Measurements from ENCODE around the gene LINC00237. TPM values are rescaled to one million over a fixed set of nuclear protein-coding genes. Genes with fewer than 3 reads are reported as not detected.

Gene LINC00237
- total and polyA plus RNA-seq, 2 donors (not counting 1 experiment from before 2014, with no cell fraction given): 0.07 TPM; not detected in 1

GRCh38 chr20:21075471-21075870, 30.7 kb downstream of the LINC00237 start:
- ATAC-seq (ENCODE audit: low read depth): no peak
- Histone ChIP-seq H3K36me3 (replicated peaks in 1 of 2; ENCODE audit: control extremely low read depth in 1 of 2, control insufficient read depth in 1 of 2, extremely low read depth in 1 of 2, insufficient read depth in 2 of 2, low read length in 1 of 2) (no peaks in the 10 kb centered on the region), H3K27ac (ENCODE audit: low read length in 2 of 2) (no peak overlapping the region), H4K20me1 (ENCODE audit: control insufficient read depth, insufficient read depth, low read length, poor library complexity, severe bottlenecking) (no peaks in the 10 kb centered on the region), H3K4me3 (ENCODE audit: control extremely low read depth in 1 of 5, extremely low read depth in 1 of 5, insufficient read depth in 1 of 5, low read depth in 2 of 5, low read length in 4 of 5) (no peak overlapping the region), H3K27me3 (replicated peaks in 1 of 4; ENCODE audit: control extremely low read depth in 1 of 4, control insufficient read depth in 3 of 4, insufficient read depth in 4 of 4, low read length in 3 of 4) (peaks cover 0 to 21% (median 10%) of the 10 kb centered on the region in 4 experiments), H2AFZ (ENCODE audit: insufficient read depth, low read depth, low read length, poor library complexity, severe bottlenecking) (no peak overlapping the region), H3K4me1 (ENCODE audit: control insufficient read depth in 2 of 2, insufficient read depth in 2 of 2, low read length in 2 of 2) (no peaks in the 10 kb centered on the region), H3K79me2 (ENCODE audit: control insufficient read depth, insufficient read depth, low read length) (no peaks in the 10 kb centered on the region), H3K4me2 (replicated peaks; ENCODE audit: low read depth, low read length, poor library complexity, severe bottlenecking) (no peak overlapping the region), H3K9me3 (ENCODE audit: control extremely low read depth in 1 of 3, control insufficient read depth in 2 of 3, insufficient read depth in 1 of 3, low read length in 2 of 3) (peaks cover 0 to 2% (median 0%) of the 10 kb centered on the region in 3 donors), H3K9ac (ENCODE audit: low read length) (no peak overlapping the region)
- 92% methylated on average over 3 of the region's 6 CpGs for WGBS (ENCODE audit: insufficient coverage)
- peaks cover 30% of the 10 kb centered on the region for H3K27me3 Mint-ChIP-seq
- H3K4me1 Mint-ChIP-seq: no peaks in the 10 kb centered on the region
- POLR2A ChIA-PET: no interaction called here
- no peak overlapping the region for H3K4me3 Mint-ChIP-seq
- H3K27ac Mint-ChIP-seq: no peak overlapping the region
- CTCF ChIA-PET: interaction anchor here (1.1 kb wide), 1 partner anchor 430 kb away, joined by 3 read pairs; no protein-coding TSS in a partner anchor
- TF ChIP-seq EZH2 (IDR thresholded peaks at IDR 0.05; ENCODE audit: borderline replicate concordance, insufficient read depth, low read depth, low read length, poor library complexity, severe bottlenecking): no peak
- no peak for TF ChIP-seq CTCF (IDR thresholded peaks at IDR 0.05)
- intact Hi-C loops (cut with micrococcal nuclease): no loop called here
- no peak for DNase-seq
- no peaks in the 10 kb centered on the region for H3K9me3 Mint-ChIP-seq (ENCODE audit: insufficient read depth)

- Histone ChIP-seq H3K79me2 (ENCODE audit: control insufficient read depth, insufficient read depth, low read length) (no peaks in the 10 kb centered on the region), H3K27me3 (replicated peaks in 1 of 4; ENCODE audit: control extremely low read depth in 1 of 4, control insufficient read depth in 3 of 4, insufficient read depth in 4 of 4, low read length in 3 of 4) (peaks cover 0 to 21% (median 10%) of the 10 kb centered on the region in 4 experiments), H3K4me1 (ENCODE audit: control insufficient read depth in 2 of 2, insufficient read depth in 2 of 2, low read length in 2 of 2) (no peaks in the 10 kb centered on the region), H3K4me3 (ENCODE audit: control extremely low read depth in 1 of 5, extremely low read depth in 1 of 5, insufficient read depth in 1 of 5, low read depth in 2 of 5, low read length in 4 of 5) (no peak overlapping the region), H3K27ac (ENCODE audit: low read length in 2 of 2) (no peak overlapping the region), H3K9ac (ENCODE audit: low read length) (no peak overlapping the region), H3K9me3 (ENCODE audit: control extremely low read depth in 1 of 3, control insufficient read depth in 2 of 3, insufficient read depth in 1 of 3, low read length in 2 of 3) (peaks cover 0 to 3% (median 0%) of the 10 kb centered on the region in 3 donors), H3K36me3 (replicated peaks in 1 of 2; ENCODE audit: control extremely low read depth in 1 of 2, control insufficient read depth in 1 of 2, extremely low read depth in 1 of 2, insufficient read depth in 2 of 2, low read length in 1 of 2) (no peaks in the 10 kb centered on the region), H2AFZ (ENCODE audit: insufficient read depth, low read depth, low read length, poor library complexity, severe bottlenecking) (no peak overlapping the region), H3K4me2 (replicated peaks; ENCODE audit: low read depth, low read length, poor library complexity, severe bottlenecking) (no peak overlapping the region), H4K20me1 (ENCODE audit: control insufficient read depth, insufficient read depth, low read length, poor library complexity, severe bottlenecking) (no peaks in the 10 kb centered on the region)
- ChIA-PET CTCF (no interaction called here), POLR2A (no interaction called here)
- TF ChIP-seq CTCF (IDR thresholded peaks at IDR 0.05) (no peak), EZH2 (IDR thresholded peaks at IDR 0.05; ENCODE audit: borderline replicate concordance, insufficient read depth, low read depth, low read length, poor library complexity, severe bottlenecking) (no peak)
- no peak for ATAC-seq (ENCODE audit: low read depth)
- WGBS (ENCODE audit: insufficient coverage): 85% methylated on average over 3 of the region's 12 CpGs
- H3K27ac Mint-ChIP-seq: no peak overlapping the region
- intact Hi-C loops (cut with micrococcal nuclease): no loop called here
- H3K9me3 Mint-ChIP-seq (ENCODE audit: insufficient read depth): no peaks in the 10 kb centered on the region
- H3K4me3 Mint-ChIP-seq: no peak overlapping the region
- DNase-seq: no peak
- no peaks in the 10 kb centered on the region for H3K4me1 Mint-ChIP-seq
- peaks cover 28% of the 10 kb centered on the region for H3K27me3 Mint-ChIP-seq
These were observed 31.4 kb downstream of the LINC00237 start for GRCh38 chr20:21074605-21075336.

Measured in B cell (primary cell).